Panc1 (cell line): ENCODE measurements around the gene EBF4. TPM values are rescaled to one million over a fixed set of nuclear protein-coding genes. Genes with fewer than 3 reads are reported as not detected.

Experiments
- ATAC-seq: fragments of 200-7000 bp; cut with Tn5 transposase; 2 replicates; pipeline ENCODE4 v1.9.1; 2020; ENCODE audit warnings: mild to moderate bottlenecking, moderate library complexity
- BruUV-seq: library from RNA; stranded (reverse); fragments of 400-500 nt; replicated peaks from 2 replicates; lab custom pipeline; 2021; lab: Mats Ljungman, UMichigan
- CTCF ChIA-PET: fragments of 300-600 bp; sonication (Branson Sonifier 250); formaldehyde crosslinking; loops from one replicate; lab custom pipeline; 2022; ENCODE audit warnings: antibody characterized with exemption; lab: Charles Lee
- POLR2A ChIA-PET: fragments of 300-600 bp; sonication (Branson Sonifier 250); formaldehyde crosslinking; loops from one replicate; lab custom pipeline; 2022; ENCODE audit warnings: antibody characterized with exemption; lab: Charles Lee
- DNase-seq: peaks from one replicate; pipeline ENCODE4 v3.0.0-alpha.2; 2010; ENCODE audit warnings: low read depth, low spot score
- H3K27ac ChIP-seq: 2 replicates; pipeline ENCODE4 v1.5.1; 2011; ENCODE audit warnings: mild to moderate bottlenecking, low read length, inconsistent platforms
- H3K27me3 ChIP-seq: fragments of 200-500 bp; sonication (Bioruptor generic); 2 replicates; pipeline ENCODE4 v1.6.0; 2014; ENCODE audit warnings: low read length, inconsistent platforms; ENCODE audit not compliant: control insufficient read depth, insufficient read depth
- H3K36me3 ChIP-seq: fragments of 200-500 bp; sonication (Bioruptor generic); 2 replicates; pipeline ENCODE4 v1.5.1; 2014; ENCODE audit warnings: inconsistent platforms, mild to moderate bottlenecking, low read length, moderate library complexity; ENCODE audit not compliant: control insufficient read depth, insufficient read depth
- H3K4me1 ChIP-seq: 2 replicates; pipeline ENCODE4 v1.5.1; 2011; ENCODE audit warnings: inconsistent platforms, mild to moderate bottlenecking, low read length, moderate library complexity; ENCODE audit not compliant: control insufficient read depth, insufficient read depth
- H3K4me3 ChIP-seq, 2 experiments: 2 replicates each; pipeline ENCODE4 v1.5.1; 2011 to 2012; ENCODE audit warnings: low read depth in 2 of 2, low read length in 2 of 2, mild to moderate bottlenecking in 2 of 2, inconsistent platforms in 1 of 2, moderate library complexity in 1 of 2
- H3K9me3 ChIP-seq: fragments of 200-500 bp; sonication (Bioruptor generic); 2 replicates; pipeline ENCODE4 v1.5.1; 2014; ENCODE audit warnings: low read depth, mild to moderate bottlenecking, inconsistent platforms, low read length, moderate library complexity; ENCODE audit not compliant: control insufficient read depth, insufficient read depth
- POLR2AphosphoS5 ChIP-seq: IDR thresholded peaks from 2 replicates; pipeline ENCODE4 v1.6.1; 2012; ENCODE audit warnings: mild to moderate bottlenecking, low read depth, low read length, moderate library complexity
- SIN3A ChIP-seq: IDR thresholded peaks from 2 replicates; pipeline ENCODE4 v1.6.1; 2012; ENCODE audit warnings: low read depth, mild to moderate bottlenecking, low read length, moderate library complexity, borderline replicate concordance; ENCODE audit not compliant: insufficient read depth
- TCF7L2 ChIP-seq: IDR thresholded peaks from 2 replicates; pipeline ENCODE4 v1.6.1; 2011; ENCODE audit warnings: mild to moderate bottlenecking, low read depth, low read length, inconsistent platforms
- in situ Hi-C: cut with HindIII; loops from 2 replicates; pipeline ENCODE4 v1.10.0; 2016; ENCODE audit warnings: low sequenced_read_pairs, low pct_unique_long_range_greater_than_20kb
- intact Hi-C: fragments of 100-400 bp; cut with micrococcal nuclease; formaldehyde crosslinking; loops from one replicate; pipeline ENCODE4 v1.10.0; 2022; ENCODE audit not compliant: unreplicated experiment
- total RNA-seq: library from RNA; stranded (reverse); gene quantifications from one replicate; pipeline ENCODE4 v1.2.1, GENCODE V29; 2021; ENCODE audit not compliant: unreplicated experiment
- TF ChIP-seq, protein P1 (sequence below): fragments of 450-650 bp; IDR thresholded peaks from 2 replicates; pipeline ENCODE4 v1.5.1; 2017; ENCODE audit warnings: mild to moderate bottlenecking
- TF ChIP-seq, protein P2 (sequence below), 2 experiments: IDR thresholded peaks; 2 replicates each; pipeline ENCODE4 v1.6.1; 2011 to 2012; ENCODE audit warnings: low read depth in 2 of 2, control low read depth in 1 of 2, low read length in 1 of 2, mild to moderate bottlenecking in 1 of 2, moderate library complexity in 1 of 2; ENCODE audit not compliant: insufficient read depth in 1 of 2

EBF4 gene
- total RNA-seq, 1 experiment from 2014 or later, result 6.8 TPM

DNA sequence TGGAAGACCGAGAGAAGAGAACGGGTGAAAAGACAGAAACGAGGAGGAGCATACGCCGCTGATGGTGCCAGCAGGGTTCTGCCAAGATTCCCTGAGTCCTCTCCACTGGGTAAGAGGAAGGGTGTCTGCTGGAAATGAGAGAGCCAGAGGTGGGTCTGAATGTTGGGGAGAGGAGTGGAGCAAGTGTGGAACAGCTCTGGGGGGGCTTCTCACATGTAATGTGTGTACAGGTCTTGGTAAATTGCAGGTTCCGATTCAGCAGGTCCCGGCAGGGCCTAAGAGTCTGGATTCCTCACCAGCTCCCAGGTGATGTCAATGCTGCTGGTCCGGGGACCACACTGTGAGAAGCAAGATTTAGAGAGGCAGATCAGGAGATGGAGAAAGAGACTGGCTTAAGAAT, 1.5 kb upstream of the EBF4 start:
- DNase-seq (no peak), ATAC-seq (no peak)
- in situ Hi-C loops (no loop called here), intact Hi-C loops (no loop called here)
- CTCF ChIA-PET, result interaction anchor here (0.6 kb wide), 1 partner anchor 44 kb away, joined by 3 read pairs; no protein-coding TSS in a partner anchor
- Histone ChIP-seq H3K4me1 (peaks cover 7% of the 10 kb centered on the region; the same call in 1 of the 2 replicates), H3K36me3 (no peaks in the 10 kb centered on the region), H3K27ac (no peak overlapping the region), H3K27me3 (no peaks in the 10 kb centered on the region), H3K4me3 (no peak overlapping the region), H3K9me3 (no peaks in the 10 kb centered on the region)
- BruUV-seq, result no TSS peak
- POLR2A ChIA-PET, result no interaction called here
- no peak for TF ChIP-seq SIN3A

DNA sequence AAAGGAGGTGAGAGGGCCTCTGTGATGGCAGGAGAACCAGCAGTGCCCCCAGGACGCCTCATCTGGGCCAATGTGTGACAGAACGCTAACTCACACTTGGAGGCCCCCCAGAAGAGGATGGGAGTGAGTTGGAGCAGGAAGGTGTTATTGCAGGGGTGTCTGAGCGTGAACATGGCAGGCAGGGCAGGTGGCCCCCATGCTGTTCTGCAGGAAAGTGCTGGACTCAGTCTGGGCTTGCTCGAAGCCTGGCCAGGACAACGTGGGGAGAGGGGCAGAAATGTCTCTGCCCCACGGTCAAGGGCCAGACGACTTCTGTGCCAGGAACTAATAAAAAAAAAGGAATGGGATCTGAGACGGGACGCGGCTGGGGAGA, 931 bp upstream of the EBF4 start:
- no peak for ATAC-seq
- CTCF ChIA-PET, result interaction anchor here (0.6 kb wide), 1 partner anchor 45 kb away, joined by 3 read pairs; no protein-coding TSS in a partner anchor
- POLR2A ChIA-PET, result interaction anchor here (0.6 kb wide), 1 partner anchor 444 kb away, joined by 3 read pairs; no protein-coding TSS in a partner anchor
- no peaks in the 10 kb centered on the region for H3K9me3 ChIP-seq
- intact Hi-C loops (no loop called here), in situ Hi-C loops (no loop called here)
- no peaks in the 10 kb centered on the region for H3K27me3 ChIP-seq
- H3K4me1 ChIP-seq, result peaks cover 7% of the 10 kb centered on the region; the same call in 1 of the 2 replicates
- TF ChIP-seq SIN3A (no peak), POLR2AphosphoS5 (no peak), TCF7L2 (no peak)
- TF ChIP-seq, protein P1, sequence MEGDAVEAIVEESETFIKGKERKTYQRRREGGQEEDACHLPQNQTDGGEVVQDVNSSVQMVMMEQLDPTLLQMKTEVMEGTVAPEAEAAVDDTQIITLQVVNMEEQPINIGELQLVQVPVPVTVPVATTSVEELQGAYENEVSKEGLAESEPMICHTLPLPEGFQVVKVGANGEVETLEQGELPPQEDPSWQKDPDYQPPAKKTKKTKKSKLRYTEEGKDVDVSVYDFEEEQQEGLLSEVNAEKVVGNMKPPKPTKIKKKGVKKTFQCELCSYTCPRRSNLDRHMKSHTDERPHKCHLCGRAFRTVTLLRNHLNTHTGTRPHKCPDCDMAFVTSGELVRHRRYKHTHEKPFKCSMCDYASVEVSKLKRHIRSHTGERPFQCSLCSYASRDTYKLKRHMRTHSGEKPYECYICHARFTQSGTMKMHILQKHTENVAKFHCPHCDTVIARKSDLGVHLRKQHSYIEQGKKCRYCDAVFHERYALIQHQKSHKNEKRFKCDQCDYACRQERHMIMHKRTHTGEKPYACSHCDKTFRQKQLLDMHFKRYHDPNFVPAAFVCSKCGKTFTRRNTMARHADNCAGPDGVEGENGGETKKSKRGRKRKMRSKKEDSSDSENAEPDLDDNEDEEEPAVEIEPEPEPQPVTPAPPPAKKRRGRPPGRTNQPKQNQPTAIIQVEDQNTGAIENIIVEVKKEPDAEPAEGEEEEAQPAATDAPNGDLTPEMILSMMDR, result no peak
- TF ChIP-seq, protein P2, sequence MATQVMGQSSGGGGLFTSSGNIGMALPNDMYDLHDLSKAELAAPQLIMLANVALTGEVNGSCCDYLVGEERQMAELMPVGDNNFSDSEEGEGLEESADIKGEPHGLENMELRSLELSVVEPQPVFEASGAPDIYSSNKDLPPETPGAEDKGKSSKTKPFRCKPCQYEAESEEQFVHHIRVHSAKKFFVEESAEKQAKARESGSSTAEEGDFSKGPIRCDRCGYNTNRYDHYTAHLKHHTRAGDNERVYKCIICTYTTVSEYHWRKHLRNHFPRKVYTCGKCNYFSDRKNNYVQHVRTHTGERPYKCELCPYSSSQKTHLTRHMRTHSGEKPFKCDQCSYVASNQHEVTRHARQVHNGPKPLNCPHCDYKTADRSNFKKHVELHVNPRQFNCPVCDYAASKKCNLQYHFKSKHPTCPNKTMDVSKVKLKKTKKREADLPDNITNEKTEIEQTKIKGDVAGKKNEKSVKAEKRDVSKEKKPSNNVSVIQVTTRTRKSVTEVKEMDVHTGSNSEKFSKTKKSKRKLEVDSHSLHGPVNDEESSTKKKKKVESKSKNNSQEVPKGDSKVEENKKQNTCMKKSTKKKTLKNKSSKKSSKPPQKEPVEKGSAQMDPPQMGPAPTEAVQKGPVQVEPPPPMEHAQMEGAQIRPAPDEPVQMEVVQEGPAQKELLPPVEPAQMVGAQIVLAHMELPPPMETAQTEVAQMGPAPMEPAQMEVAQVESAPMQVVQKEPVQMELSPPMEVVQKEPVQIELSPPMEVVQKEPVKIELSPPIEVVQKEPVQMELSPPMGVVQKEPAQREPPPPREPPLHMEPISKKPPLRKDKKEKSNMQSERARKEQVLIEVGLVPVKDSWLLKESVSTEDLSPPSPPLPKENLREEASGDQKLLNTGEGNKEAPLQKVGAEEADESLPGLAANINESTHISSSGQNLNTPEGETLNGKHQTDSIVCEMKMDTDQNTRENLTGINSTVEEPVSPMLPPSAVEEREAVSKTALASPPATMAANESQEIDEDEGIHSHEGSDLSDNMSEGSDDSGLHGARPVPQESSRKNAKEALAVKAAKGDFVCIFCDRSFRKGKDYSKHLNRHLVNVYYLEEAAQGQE (IDR thresholded peaks at IDR 0.05; ENCODE audit: insufficient read depth in 1 of 2, low read depth in 2 of 2, low read length in 1 of 2), result no peak
- peak overlapping the region; percentile 39 to 53; a peak in 3 of 4 replicates for H3K4me3 ChIP-seq
- no peak for DNase-seq
- H3K36me3 ChIP-seq, result no peaks in the 10 kb centered on the region
- no TSS peak for BruUV-seq
- no peak overlapping the region for H3K27ac ChIP-seq

DNA sequence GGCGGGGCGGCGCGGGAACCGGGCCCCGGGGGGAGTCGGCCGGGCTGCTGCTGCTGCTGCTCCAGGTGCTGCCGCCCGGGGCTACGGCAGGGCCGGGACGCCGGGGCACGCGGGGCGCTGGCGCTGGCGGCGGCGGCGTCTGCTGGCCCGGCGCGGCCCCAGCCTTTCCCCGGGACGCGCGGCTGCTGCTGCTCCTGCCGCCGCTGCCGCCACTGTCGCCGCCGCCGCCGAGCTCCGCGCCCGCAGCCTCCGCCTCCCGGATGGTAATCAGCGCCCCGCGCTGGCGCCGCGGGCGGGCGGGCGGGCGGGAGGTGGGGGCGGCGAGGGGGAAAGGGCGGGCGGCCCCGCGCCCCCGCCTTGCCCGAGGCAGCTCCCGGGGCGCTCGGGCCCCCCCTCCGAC, 306 bp downstream of the EBF4 start:
- BruUV-seq, result no TSS peak
- intact Hi-C loops (no loop called here), in situ Hi-C loops (no loop called here)
- Histone ChIP-seq H3K4me1 (peaks cover 6% of the 10 kb centered on the region; the same call in 1 of the 2 replicates), H3K4me3 (peak overlapping the region in 1 of 2 experiments; percentile 36; a peak in 1 of 4 replicates), H3K9me3 (no peaks in the 10 kb centered on the region), H3K36me3 (no peaks in the 10 kb centered on the region), H3K27ac (no peak overlapping the region), H3K27me3 (no peaks in the 10 kb centered on the region)
- DNase-seq (no peak), ATAC-seq (peak; percentile 18)
- TF ChIP-seq, protein P1, result no peak
- TF ChIP-seq, protein P2 (IDR thresholded peaks at IDR 0.05; ENCODE audit: insufficient read depth in 1 of 2, low read depth in 2 of 2, low read length in 1 of 2), result no peak
- no peak for TF ChIP-seq POLR2AphosphoS5
- POLR2A ChIA-PET, result no interaction called here
- CTCF ChIA-PET, result interaction anchor here (0.6 kb wide), 1 partner anchor 51 kb away, joined by 3 read pairs; no protein-coding TSS in a partner anchor
